ENCODE results near the gene STARD4.

STARD4 gene, protein sequence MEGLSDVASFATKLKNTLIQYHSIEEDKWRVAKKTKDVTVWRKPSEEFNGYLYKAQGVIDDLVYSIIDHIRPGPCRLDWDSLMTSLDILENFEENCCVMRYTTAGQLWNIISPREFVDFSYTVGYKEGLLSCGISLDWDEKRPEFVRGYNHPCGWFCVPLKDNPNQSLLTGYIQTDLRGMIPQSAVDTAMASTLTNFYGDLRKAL

DNA sequence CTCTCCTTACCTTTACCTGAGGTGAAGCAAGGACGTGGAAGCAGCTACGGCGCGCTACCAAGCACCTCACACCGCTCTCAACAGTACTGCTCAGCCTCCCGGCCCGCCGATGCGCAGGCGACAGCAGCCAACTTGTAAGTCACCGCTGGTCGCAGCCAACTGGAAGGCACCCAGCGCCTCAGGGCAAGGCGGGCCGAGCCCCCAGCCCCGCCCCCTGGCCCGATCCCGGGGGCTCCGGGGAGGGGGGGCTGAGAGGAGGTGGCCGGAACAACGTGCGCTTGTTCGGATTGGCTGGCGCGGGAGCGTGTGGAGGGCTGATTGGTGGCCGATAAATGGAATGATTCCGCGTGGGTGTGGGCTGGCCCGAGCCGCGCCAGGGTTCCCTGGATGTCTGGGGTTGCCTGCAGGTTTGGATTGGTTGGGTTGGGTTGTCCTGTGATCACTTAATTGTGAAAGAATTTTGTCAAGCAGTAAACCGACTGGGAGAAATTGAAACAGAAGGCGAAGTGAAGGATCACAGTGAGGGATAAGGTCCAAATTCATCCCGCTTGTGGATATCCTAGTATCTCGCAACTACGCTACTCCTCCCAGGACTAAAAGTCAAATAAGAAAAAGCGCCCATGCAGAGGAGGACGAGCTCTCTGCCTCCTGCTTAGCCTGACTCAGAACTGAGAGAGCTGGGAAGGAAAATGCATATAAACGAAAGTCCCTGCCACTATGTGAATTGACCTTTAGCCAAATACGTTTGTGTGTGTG lies at the start of gene STARD4:
Gene STARD4, minus strand, starts transcription at position 161 of the 756 bp plus-strand sequence. CDS start 5,102 bp downstream, outside the sequence.
- peak; percentile 65 to 95 (median 79) for DNase-seq (ENCODE audit: low read depth in 2 of 3, low spot score in 2 of 3)

- no peak for DNase-seq (ENCODE audit: low read depth in 2 of 3, low spot score in 2 of 3)
Measured at GRCh38 chr5:111559680-111560079, 47.3 kb upstream of the STARD4 start.

DNA sequence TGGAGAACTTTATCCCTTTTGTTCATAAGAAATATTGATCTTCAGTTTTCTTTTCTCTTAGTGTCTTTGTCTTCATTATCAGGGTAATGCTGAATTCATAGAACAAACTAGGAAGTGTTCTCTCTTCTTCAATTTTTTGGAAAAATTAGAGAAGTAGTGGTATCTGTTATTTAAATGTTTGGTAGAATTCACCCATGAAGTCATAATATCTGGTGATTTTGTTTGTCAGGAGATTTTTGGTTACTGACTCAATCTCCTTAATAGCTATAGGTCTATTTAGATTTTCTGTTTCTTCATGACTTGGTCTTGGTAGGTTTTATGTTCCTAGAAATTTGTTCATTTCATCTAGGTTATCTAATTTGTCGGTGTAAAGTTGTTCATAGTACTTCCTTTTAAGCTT lies 45.4 kb upstream of the STARD4 start:
- no peak for DNase-seq (ENCODE audit: low read depth in 2 of 3, low spot score in 2 of 3)

- DNase-seq (ENCODE audit: low read depth in 2 of 3, low spot score in 2 of 3): no peak
Measured at GRCh38 chr5:111557111-111557510, 44.8 kb upstream of the STARD4 start.

DNA sequence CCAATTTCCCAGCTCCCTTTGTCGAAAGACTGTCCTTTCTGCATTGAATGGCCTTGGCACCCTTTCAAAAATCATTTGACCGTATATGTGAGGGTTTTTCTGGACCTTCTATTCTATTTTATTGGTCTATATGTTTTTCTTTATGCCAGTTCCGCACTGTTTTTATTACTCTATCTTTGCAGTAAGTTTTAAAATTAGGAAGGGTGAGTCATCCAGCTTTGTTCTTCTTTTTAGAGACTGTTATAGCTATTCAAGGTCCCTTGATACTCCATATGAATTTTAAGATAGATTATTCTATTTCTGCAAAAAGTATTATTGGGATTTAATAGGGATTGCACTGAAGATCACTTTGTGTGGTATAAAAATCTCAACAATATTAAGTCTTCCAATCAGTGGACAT lies 44.2 kb upstream of the STARD4 start:
- DNase-seq (ENCODE audit: low read depth in 2 of 3, low spot score in 2 of 3): no peak

- no peak for DNase-seq (ENCODE audit: low read depth in 2 of 3, low spot score in 2 of 3)
Measured at GRCh38 chr5:111555760-111556159, 43.4 kb upstream of the STARD4 start.

GRCh38 chr5:111553868-111554267 lies 41.5 kb upstream of the STARD4 start:
- no peak for DNase-seq (ENCODE audit: low read depth in 2 of 3, low spot score in 2 of 3)

- no peak for DNase-seq (ENCODE audit: low read depth in 2 of 3, low spot score in 2 of 3)
Measured at GRCh38 chr5:111552896-111553295, 40.6 kb upstream of the STARD4 start.

DNA sequence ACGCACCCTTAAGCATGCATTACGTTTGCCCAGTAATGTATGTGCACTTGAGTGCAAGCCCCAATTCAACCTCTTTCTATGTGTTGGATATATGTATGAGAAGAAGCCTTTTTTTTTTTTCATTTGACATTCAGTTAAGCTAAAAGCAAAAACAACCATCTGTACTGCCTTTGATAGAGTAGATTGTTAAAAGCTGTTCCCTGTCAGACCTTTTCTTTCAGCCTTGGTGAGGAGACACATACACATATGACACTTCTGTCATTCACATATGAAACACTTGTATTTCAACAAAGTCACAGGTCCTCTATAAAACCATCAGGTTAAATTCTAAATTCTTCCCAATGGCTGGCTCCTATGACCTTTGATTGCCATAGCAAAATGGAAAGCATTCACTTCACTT lies 40.2 kb upstream of the STARD4 start:
- DNase-seq (ENCODE audit: low read depth in 2 of 3, low spot score in 2 of 3): no peak

GRCh38 chr5:111551569-111552275 lies 39.4 kb upstream of the STARD4 start:
- no peak for DNase-seq (ENCODE audit: low read depth in 2 of 3, low spot score in 2 of 3)

DNA sequence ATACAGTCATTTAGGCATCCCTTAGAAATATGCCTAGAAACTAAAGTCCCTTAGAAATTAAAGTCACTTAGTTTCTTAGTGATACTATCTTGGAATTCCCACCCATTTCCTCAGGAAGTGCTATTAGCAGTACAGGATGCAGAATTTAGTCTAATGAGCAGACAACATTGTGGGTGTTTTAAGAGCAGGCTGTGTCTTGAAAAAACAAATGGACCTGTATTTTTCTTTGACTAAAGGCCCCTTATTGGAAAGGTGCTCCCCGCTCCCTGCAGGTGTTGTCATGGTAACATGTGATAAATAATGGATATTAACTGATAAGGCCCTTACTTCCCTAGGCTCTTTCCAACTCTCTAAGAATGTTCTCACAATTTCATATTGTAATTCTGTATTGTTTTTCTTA lies 38.8 kb upstream of the STARD4 start:
- no peak for DNase-seq (ENCODE audit: low read depth in 2 of 3, low spot score in 2 of 3)

DNA sequence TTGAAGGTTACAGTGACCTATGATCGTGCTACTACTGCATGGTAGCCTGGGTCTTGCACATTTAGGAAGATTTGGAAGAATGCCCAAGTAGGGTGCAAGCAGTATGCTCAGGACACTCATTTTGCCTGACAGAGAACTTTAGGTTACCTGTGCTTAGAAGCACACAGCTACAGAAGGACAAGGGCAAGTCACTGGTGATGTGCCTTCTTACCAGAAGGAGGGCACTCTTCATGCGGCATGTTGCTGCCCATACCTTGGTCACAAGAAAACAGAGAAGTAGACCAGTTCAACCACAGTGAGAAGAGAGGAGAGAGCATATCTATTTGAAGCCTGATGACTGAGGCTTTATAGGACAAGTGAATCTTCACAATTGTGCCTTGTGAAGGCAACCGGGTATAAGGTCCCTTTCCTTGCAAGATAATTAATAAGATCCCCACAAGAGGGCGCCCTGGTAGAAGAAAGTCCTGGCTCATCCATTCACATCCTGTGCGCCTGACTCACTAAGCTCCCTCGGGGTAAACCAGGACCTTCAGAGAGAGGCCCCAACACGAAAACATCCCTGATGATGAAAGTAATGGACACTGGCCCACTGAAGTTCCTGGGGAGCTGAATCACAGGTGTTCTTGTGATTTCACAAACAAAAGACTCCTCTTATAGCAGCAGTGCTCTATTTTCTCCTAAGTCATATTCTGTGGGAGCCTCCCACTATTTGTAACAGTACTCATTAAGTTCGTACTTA lies 38.1 kb upstream of the STARD4 start:
- peak; percentile 17 to 66 (median 54) for DNase-seq (ENCODE audit: low read depth in 2 of 3, low spot score in 2 of 3)

- no peak for DNase-seq (ENCODE audit: low read depth in 2 of 3, low spot score in 2 of 3)
Measured at GRCh38 chr5:111548992-111549649, 36.8 kb upstream of the STARD4 start.

DNA sequence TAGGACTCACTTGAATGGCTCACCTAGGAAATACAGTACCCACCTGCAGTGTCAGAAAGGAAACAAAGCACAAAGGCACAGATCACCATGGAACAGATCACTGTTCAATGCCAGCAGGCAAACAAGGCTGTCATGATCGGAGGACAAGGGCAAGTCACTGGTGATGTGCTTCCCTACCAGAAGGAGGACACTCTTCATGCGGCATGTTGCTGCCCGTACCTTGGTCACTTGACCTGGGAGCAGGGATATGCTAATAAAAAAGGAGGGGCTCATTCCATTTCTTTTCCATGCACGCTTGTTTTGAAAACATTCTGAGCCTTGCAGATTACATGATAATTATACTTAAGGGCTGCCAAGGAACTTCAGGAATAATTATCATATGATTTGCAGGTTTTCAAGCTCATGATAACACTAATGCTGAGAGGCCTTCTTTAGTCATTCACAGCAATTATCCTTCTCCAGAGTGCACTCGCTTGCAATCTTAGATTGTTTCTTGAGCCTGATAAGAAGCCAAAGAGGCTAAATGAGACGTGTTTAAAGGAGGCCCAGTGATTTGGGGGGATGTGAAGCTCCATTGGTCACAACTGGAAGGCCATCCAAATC lies 36.1 kb upstream of the STARD4 start:
- no peak for DNase-seq (ENCODE audit: low read depth in 2 of 3, low spot score in 2 of 3)

DNA sequence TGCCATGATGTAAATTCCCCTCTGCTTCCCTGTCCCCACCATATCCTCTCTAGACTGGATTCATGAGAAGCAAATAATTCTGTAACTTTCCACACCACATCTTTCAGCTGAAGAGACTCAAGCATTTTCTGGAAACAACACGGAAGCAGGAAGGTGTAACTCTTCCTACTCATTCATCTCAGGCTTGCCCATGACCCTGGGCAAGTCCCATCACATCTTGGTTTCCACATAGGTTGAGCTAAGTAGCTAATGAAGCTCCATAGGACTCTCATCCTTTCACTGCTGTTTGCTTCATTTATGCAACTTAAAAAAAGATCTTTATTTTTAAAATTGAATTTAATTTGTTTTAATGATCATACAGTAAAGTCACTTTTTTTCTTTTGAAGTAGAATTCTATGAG lies 32.7 kb upstream of the STARD4 start:
- DNase-seq (ENCODE audit: low read depth in 2 of 3, low spot score in 2 of 3): no peak

- no peak for DNase-seq (ENCODE audit: low read depth in 2 of 3, low spot score in 2 of 3)
Measured at GRCh38 chr5:111537141-111538024, 25.0 kb upstream of the STARD4 start.

DNA sequence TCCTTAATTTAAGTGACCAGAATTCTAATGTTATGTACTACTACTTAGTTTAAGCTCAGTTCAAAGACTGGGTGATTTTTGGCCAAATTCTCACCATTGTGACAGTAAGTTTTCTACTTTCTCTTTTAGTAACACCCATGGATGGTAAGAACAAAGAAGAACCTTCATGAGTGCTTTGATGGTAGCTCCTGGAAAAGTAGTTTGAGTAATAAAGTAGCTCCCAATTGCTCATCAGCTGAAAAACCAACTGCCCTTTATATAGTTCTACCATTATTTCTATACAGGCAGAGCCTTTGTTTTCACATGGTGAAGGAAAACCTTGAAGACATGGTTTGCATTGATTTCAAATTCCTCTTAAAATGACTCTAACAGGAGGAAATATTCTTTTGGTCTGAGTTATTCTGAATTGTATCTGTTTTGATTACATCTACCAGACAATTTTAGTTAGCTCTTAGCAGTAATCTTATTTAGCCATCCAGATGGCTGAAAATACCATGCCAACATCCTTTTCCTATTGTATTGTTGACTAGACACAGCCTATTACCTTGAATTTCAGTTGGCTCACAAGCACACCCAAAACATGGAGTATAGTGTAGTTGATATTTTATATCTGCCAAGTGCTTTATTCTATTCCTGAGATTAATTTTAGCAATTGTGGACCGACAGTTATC lies 23.7 kb upstream of the STARD4 start:
- DNase-seq (ENCODE audit: low read depth in 2 of 3, low spot score in 2 of 3): no peak

GRCh38 chr5:111532886-111533582 lies 20.7 kb upstream of the STARD4 start:
- no peak for DNase-seq (ENCODE audit: low read depth in 2 of 3, low spot score in 2 of 3)

Data from activated CD8-positive, alpha-beta memory T cell treated with anti-CD3 and anti-CD28 coated beads for 48 hours (primary cell).